Right lobe of liver (tissue), 4 donors: Measurements from ENCODE around the gene ALK.

Source experiments
- CTCF ChIP-seq, 4 donors: fragments of 200-600 bp in 3 of 4; fragments of 450-650 bp in 1 of 4; IDR thresholded peaks; one replicate each; pipeline versions ENCODE4 v1.5.1 to v1.8.0; 2016 to 2022; ENCODE audit warnings: antibody characterized with exemption in 4 of 4, mild to moderate bottlenecking in 2 of 4
- POLR2A ChIP-seq: fragments of 450-650 bp; IDR thresholded peaks from one replicate; pipeline ENCODE4 v1.6.1; 2017; ENCODE audit warnings: antibody characterized with exemption, mild to moderate bottlenecking
- donor health status: DM: no; HTN: no; CAD: no.
- donor health status: DM: no; HTN: no; CAD: no.
- donor health status: DM: no; HTN: yes; CAD: no.

GRCh38 chr2:29650631-29651097, 270.7 kb downstream of the ALK start:
- TF ChIP-seq POLR2A (no peak), CTCF (IDR thresholded peaks at IDR 0.05) (no peak)
